Camera-type eye (tissue), 1 donor: Measurements from ENCODE around the gene CNOT3. TPM values are rescaled to one million over a fixed set of nuclear protein-coding genes. Genes with fewer than 3 reads are reported as not detected.

ENCODE experiments used
- total RNA-seq: library from RNA; depleted of rRNA; stranded (reverse); fragments of >200 nt; gene quantifications from one replicate; pipeline ENCODE4 v1.2.3, GENCODE V29; 2014

The CNOT3 gene
- 33.1 TPM for total RNA-seq

GRCh38 chr19:54137699-54138488, at the start of gene CNOT3:
Gene CNOT3 (plus strand): TSS chr19:54137762. CDS start chr19:54142979, 5,217 bp downstream.

GRCh38 chr19:54100561-54100960, 37.0 kb upstream of the CNOT3 start, which contains the start of gene OSCAR:
Gene OSCAR (minus strand): TSS chr19:54100803. CDS start chr19:54100792, 11 bp downstream.

GRCh38 chr19:54102421-54103169, 35.0 kb upstream of the CNOT3 start, which contains the start of gene NDUFA3:
Gene NDUFA3 (plus strand): TSS chr19:54102855. CDS start chr19:54102879, 24 bp downstream.

GRCh38 chr19:54115109-54116063, 22.2 kb upstream of the CNOT3 start, which contains the start of the genes PRPF31 and TFPT:
Gene PRPF31 (plus strand): TSS chr19:54115754. CDS start chr19:54118279, 2,525 bp downstream.
Gene TFPT (minus strand): TSS chr19:54115657. CDS start chr19:54115269, 388 bp downstream.

GRCh38 chr19:54159352-54160181, 22.0 kb downstream of the CNOT3 start, which contains the start of gene LENG1:
Gene LENG1 (minus strand): TSS chr19:54159721. CDS start chr19:54159695, 26 bp downstream.

GRCh38 chr19:54172471-54173358, 35.2 kb downstream of the CNOT3 start, which contains the start of gene TMC4:
Gene TMC4 (minus strand): TSS chr19:54173160. CDS start chr19:54173117, 43 bp downstream.

GRCh38 chr19:54189145-54189734, 51.7 kb downstream of the CNOT3 start, which contains the start of gene MBOAT7:
Gene MBOAT7 (minus strand): TSS chr19:54189580. CDS start chr19:54188508, 1,072 bp downstream.

GRCh38 chr19:54191011-54191810, 53.6 kb downstream of the CNOT3 start, which contains the start of gene TSEN34:
Gene TSEN34 (plus strand): TSS chr19:54191308. CDS start chr19:54191365, 57 bp downstream.

Other genes with a start within 250 kb of the CNOT3 start
- gene CACNG7, start 228.5 kb upstream of the CNOT3 start, total RNA-seq, result 8.6 TPM
- gene CACNG8, start 174.8 kb upstream of the CNOT3 start, total RNA-seq, result 0.99 TPM
- gene CACNG6, start 146.1 kb upstream of the CNOT3 start, total RNA-seq, result 4.3 TPM
- not detected for gene VSTM1, start 73.9 kb upstream of the CNOT3 start, total RNA-seq
- gene TARM1, start 56.4 kb upstream of the CNOT3 start, total RNA-seq, result not detected
- gene OSCAR, start 37.0 kb upstream of the CNOT3 start, total RNA-seq, result not detected
- 9.7 TPM for gene NDUFA3, start 34.9 kb upstream of the CNOT3 start, total RNA-seq
- gene TFPT, start 22.1 kb upstream of the CNOT3 start, total RNA-seq, result 9.7 TPM
- 46.4 TPM for gene PRPF31, start 22.0 kb upstream of the CNOT3 start, total RNA-seq
- gene LENG1, start 22.0 kb downstream of the CNOT3 start, total RNA-seq, result 5.7 TPM
- gene TMC4, start 35.4 kb downstream of the CNOT3 start, total RNA-seq, result 6.8 TPM
- 24.0 TPM for gene MBOAT7, start 51.8 kb downstream of the CNOT3 start, total RNA-seq
- 51.0 TPM for gene TSEN34, start 53.5 kb downstream of the CNOT3 start, total RNA-seq
- gene RPS9, start 63.1 kb downstream of the CNOT3 start, total RNA-seq, result 1,536 TPM
- 9.2 TPM for gene LILRB3, start 85.2 kb downstream of the CNOT3 start, total RNA-seq
- 0.66 TPM for gene LILRA6, start 105.0 kb downstream of the CNOT3 start, total RNA-seq
- gene LILRB5, start 119.5 kb downstream of the CNOT3 start, total RNA-seq, result 2.1 TPM
- gene LILRB2, start 143.3 kb downstream of the CNOT3 start, total RNA-seq, result 1.2 TPM
- gene LILRA5, start 175.4 kb downstream of the CNOT3 start, total RNA-seq, result 0.93 TPM
- not detected for gene LILRA4, start 201.4 kb downstream of the CNOT3 start, total RNA-seq
- 5.1 TPM for gene LAIR1, start 227.2 kb downstream of the CNOT3 start, total RNA-seq